Adipose tissue (tissue), 3 donors: Measurements from ENCODE around the gene ITGB6. TPM values are rescaled to one million over a fixed set of nuclear protein-coding genes. Genes with fewer than 3 reads are reported as not detected.

Experiments
- H3K27ac ChIP-seq: one replicate; pipeline ENCODE4 v1.5.1; 2013; ENCODE audit warnings: low read depth, low read length
- WGBS, 3 donors: extraction: QIAGEN DNeasy Blood & Tissue Kit; methylation state at CpG; one replicate each; pipeline ENCODE4 v1.1.7; 2013; 5-methylcytosine and 5-hydroxymethylcytosine counted together
- polyA plus RNA-seq, 3 donors: library from polyadenylated mRNA; stranded (reverse); fragments of 200-250 nt; gene quantifications; one replicate each; pipeline ENCODE4 v1.2.3, GENCODE V29; 2013
- donor health status: healthy with polysubstance abuse.
- donor health status: Bipolar disorder and iron deficiency.
- donor health status: healthy.

The ITGB6 gene
- polyA plus RNA-seq, 3 donors = 0.48 to 2.0 TPM; not detected in 1

- H3K27ac ChIP-seq = no peak overlapping the region
- WGBS, 3 donors = 73 to 77% (median 75%) methylated on average over 3 of the region's 3 CpGs
Observed at GRCh38 chr2:160224060-160224459, 24.0 kb upstream of the ITGB6 start.

- no peak overlapping the region for H3K27ac ChIP-seq
- 87 to 94% (median 92%) methylated on average over 3 of the region's 3 CpGs for WGBS, 3 donors
Observed at GRCh38 chr2:160223560-160223959, 23.5 kb upstream of the ITGB6 start.

DNA sequence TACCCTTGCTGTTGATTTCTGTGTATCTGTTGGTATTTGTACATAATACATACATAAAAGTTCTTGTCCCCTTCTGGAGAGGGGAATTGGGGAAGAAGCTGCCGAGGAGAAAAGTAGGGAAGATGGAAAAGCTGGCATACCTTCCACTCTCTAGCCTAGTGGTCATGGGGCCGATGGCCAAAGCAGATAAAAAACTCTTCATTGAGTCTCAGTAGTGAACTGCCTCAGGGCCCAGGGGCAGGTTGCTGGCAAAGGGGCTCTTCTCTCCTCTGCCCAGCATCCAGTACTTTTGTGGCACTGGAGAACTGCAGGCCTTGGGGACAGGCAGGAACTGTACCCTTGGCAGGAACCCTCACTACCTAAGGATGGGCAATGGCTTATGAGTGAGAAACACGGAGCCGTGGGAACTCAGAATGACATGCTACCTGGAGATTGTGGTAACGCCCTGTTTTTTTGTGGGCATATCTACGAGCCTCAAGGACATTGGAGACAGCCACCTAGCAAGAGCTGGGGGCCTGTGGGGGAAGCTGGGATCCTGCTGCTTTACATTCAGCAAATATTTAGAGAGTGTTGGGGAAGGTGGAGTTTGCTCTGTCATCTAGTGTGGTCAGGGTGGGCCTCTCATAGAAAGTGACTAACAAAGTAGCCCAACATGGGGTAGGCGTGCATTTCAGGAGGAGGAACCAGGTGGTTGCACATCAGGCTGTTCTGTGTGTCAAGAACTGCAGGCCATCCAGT lies 22.6 kb upstream of the ITGB6 start:
- 63 to 88% (median 86%) methylated on average over 7 of the region's 7 CpGs for WGBS, 3 donors
- H3K27ac ChIP-seq = no peak overlapping the region

GRCh38 chr2:160221391-160222276 lies 21.6 kb upstream of the ITGB6 start:
- H3K27ac ChIP-seq = no peak overlapping the region
- 57 to 74% (median 69%) methylated on average over 12 of the region's 12 CpGs for WGBS, 3 donors

- 64 to 73% (median 72%) methylated on average over 4 of the region's 4 CpGs for WGBS, 3 donors
- H3K27ac ChIP-seq = no peak overlapping the region
Observed at GRCh38 chr2:160220545-160221009, 20.5 kb upstream of the ITGB6 start.

DNA sequence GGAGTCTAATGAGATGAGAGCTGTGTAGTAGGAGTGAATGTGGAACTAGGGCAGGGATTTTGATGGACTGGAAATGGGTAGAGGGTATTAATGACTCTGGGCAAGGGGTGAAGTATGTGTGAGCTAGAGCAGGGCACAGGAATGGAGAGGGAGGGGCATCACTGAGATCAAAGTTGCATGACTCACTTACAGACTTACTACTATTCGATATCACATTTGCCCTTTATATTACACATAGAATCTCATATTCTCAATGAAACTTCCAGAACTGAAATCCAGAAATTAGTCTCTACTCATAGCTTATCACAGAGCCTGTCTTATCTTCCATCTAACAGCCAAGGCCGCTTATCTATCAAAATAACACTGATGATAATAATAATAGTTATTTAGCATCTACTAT lies 20.0 kb upstream of the ITGB6 start:
- H3K27ac ChIP-seq = no peak overlapping the region
- whole genome bisulfite sequencing, 3 donors = 82 to 92% (median 86%) methylated on average over 2 of the region's 2 CpGs

- no peak overlapping the region for H3K27ac ChIP-seq
- 61 to 72% (median 65%) methylated on average over 7 of the region's 7 CpGs for WGBS, 3 donors
Observed at GRCh38 chr2:160214461-160215445, 14.7 kb upstream of the ITGB6 start.

DNA sequence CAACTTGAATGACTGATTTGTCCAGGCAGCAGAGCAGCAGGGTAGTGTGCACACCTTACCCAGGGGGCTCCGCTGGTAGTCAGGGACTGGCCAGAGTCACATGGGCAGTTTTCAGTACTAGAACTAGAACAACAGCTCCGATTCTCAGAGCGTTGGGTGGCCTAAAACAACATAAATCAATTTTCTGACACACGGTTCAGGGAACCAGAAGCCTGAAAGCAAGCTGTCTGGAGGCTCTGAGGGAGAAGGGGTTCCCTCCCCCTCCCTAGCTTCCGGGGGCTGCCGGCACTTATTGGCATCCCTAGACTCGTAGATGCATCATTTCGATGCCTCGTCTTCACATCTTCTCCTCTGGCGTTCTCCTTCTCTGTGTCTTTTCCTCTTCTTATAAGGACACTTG lies 13.4 kb upstream of the ITGB6 start:
- whole genome bisulfite sequencing, 3 donors = 70 to 75% (median 72%) methylated on average over 10 of the region's 10 CpGs
- H3K27ac ChIP-seq = no peak overlapping the region

DNA sequence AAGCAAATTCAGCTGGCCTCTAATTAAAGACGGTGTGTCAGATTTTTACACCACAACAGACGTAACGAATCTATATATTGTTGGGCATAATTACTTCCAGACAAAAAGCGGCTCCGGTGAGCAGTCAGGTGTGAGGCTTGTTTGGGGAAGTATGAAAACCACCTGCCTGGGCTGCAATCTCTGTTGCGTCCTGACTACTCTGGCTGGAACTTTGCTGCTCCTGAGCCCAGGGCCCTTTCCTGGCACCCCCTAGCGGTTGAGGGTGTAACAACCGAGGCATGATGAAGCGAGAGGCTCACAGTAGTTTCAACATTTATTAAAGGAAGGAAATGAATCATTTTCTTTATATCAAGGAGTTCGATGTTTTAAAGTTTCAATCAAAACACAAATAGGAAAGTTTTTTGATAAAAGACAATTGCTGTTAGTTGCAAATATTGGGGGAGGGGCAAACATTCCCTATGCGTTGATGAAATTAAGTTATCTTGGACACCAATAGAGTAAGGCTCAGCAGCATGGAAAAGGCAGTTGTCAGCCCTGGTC lies 10.6 kb upstream of the ITGB6 start:
- 45 to 48% (median 48%) methylated on average over 11 of the region's 11 CpGs for WGBS, 3 donors
- H3K27ac ChIP-seq = no peak overlapping the region

DNA sequence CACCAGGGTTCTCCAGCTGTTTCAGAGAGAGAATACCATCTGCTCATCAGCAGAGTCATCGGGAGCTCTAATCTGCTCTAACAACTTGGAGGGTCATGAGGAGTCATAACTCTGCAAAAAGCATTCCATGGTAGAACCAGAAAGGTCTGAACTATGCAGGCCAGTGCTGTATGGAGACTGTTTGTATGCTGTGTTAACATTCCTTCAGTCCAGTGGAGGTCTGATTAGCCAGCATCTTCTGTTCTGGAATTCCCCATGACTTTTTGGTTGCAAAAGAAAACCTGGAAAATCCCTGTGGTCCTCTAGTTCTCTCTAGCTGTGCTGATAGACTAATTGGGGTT lies 9.4 kb upstream of the ITGB6 start:
- WGBS, 3 donors = 67 to 74% (median 72%) methylated on average over 1 of the region's 1 CpG
- no peak overlapping the region for H3K27ac ChIP-seq

DNA sequence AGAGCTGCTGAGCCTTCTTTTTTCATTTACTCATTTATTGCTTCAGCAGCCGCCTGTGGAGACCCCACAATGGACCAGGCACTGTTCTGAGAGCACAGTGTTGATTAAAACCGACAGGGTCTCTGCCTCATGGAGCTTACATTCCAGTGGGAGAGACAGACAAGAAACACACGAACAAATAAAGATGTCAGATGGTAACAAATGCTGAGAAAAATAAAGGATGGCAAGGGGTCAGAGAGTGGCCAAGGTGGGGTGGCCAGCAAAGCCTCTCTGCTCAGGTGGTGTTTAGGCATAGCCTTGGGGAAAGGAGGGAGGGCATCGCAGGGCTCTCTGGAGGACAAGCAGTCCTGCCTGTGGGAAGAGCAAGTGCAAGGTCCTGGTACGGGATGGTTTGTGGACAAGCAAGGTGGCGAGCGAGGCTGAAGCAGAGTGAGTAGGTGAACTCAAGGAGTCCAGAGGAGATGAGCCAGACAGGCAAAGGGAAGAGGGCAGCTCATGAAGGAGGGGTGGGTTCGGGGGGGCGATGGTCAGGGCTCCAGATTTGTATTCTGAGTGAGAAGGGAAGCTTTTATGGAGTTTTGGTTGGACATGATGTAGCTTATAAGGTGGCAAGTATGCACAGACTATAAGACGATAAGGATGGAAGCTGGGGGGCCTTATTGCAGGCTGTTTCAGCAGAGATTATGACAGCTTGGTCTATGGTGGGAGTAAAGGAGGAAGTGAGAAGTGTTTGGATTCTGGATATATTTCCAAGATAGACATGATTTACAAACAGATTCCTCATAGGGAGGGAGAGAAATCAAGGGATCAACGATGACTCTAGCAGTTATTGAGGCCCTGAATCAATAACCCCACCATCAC lies 8.8 kb upstream of the ITGB6 start:
- H3K27ac ChIP-seq = no peak overlapping the region
- WGBS, 3 donors = 81 to 92% (median 91%) methylated on average over 11 of the region's 11 CpGs

- H3K27ac ChIP-seq = no peak overlapping the region
- WGBS, 3 donors = 44 to 60% (median 55%) methylated on average over 12 of the region's 12 CpGs
Observed at GRCh38 chr2:160207804-160208654, 8.0 kb upstream of the ITGB6 start.

- WGBS, 3 donors = 83 to 94% (median 88%) methylated on average over 4 of the region's 4 CpGs
- H3K27ac ChIP-seq = no peak overlapping the region
Observed at GRCh38 chr2:160207271-160207670, 7.2 kb upstream of the ITGB6 start.

GRCh38 chr2:160206436-160206835 lies 6.4 kb upstream of the ITGB6 start:
- WGBS, 3 donors = 97% methylated on average over 4 of the region's 4 CpGs
- H3K27ac ChIP-seq = no peak overlapping the region

GRCh38 chr2:160205505-160205904 lies 5.4 kb upstream of the ITGB6 start:
- WGBS, 3 donors = 67 to 79% (median 78%) methylated on average over 7 of the region's 7 CpGs

GRCh38 chr2:160203422-160203821 lies 3.4 kb upstream of the ITGB6 start:
- H3K27ac ChIP-seq = no peak overlapping the region
- WGBS, 3 donors = 62 to 65% (median 65%) methylated on average over 3 of the region's 3 CpGs

More at GRCh38 chr2:160205505-160205904, 5.4 kb upstream of the ITGB6 start:
- H3K27ac ChIP-seq = no peak overlapping the region
